ENCODE results near the gene NXPE3. TPM values are rescaled to one million over a fixed set of nuclear protein-coding genes. Genes with fewer than 3 reads are reported as not detected.

NXPE3 gene
- total and polyA plus RNA-seq, 2 of the 8 experiments (the other 6 are each of a cell fraction or from before 2014, with no cell fraction given): 10.9 to 22.7 TPM

DNA sequence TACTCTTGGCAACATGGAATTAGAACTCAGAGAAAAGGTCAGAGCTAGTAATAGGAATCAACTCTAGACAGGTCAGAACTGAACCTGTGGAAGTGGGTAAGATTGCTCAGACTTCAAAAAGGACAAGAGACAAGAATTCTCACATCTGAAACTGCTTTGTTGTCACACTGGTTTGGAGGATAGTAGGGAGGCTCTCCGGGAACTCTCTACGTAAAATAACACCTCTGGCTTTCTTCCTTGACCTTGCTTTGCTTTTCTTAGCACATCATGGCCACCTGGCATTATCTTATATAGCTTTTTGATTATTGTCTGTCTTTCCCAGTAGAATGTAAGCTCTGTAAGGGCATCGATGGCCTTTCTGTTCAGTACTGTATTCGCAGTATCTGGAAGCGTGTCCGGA lies 57.1 kb downstream of the NXPE3 start (continued):
- no peak for TF ChIP-seq RNF2 (IDR thresholded peaks at IDR 0.05; ENCODE audit: borderline replicate concordance, low read depth, low read length, missing control alignments, poor library complexity, severe bottlenecking)
- no peak for TF ChIP-seq SP4 (IDR thresholded peaks at IDR 0.05; ENCODE audit: low read length)
- no peak for TF ChIP-seq FOSL1 (IDR thresholded peaks at IDR 0.05; ENCODE audit: insufficient read depth, low read depth, low read length)
- no peak for TF ChIP-seq KDM1A (IDR thresholded peaks at IDR 0.05; ENCODE audit: borderline replicate concordance, low read length)
- no peak for TF ChIP-seq CHD1 (IDR thresholded peaks at IDR 0.05; ENCODE audit: low read depth, low read length)
